ENCODE measurements around the gene APC2. TPM values are rescaled to one million over a fixed set of nuclear protein-coding genes. Genes with fewer than 3 reads are reported as not detected.

APC2 gene
- total RNA-seq, 1 donor from 2014 or later = under 0.01 TPM

GRCh38 chr19:1491849-1492170 lies 41.9 kb downstream of the APC2 start:
- Histone ChIP-seq H3K4me3 (ENCODE audit: low read depth, low read length) (peak overlapping the region; percentile 63), H3K27me3 (ENCODE audit: control insufficient read depth, insufficient read depth, low read length) (no peaks in the 10 kb centered on the region), H3K36me3 (ENCODE audit: control insufficient read depth, insufficient read depth, low read length) (no peaks in the 10 kb centered on the region)
- TF ChIP-seq, protein P1, sequence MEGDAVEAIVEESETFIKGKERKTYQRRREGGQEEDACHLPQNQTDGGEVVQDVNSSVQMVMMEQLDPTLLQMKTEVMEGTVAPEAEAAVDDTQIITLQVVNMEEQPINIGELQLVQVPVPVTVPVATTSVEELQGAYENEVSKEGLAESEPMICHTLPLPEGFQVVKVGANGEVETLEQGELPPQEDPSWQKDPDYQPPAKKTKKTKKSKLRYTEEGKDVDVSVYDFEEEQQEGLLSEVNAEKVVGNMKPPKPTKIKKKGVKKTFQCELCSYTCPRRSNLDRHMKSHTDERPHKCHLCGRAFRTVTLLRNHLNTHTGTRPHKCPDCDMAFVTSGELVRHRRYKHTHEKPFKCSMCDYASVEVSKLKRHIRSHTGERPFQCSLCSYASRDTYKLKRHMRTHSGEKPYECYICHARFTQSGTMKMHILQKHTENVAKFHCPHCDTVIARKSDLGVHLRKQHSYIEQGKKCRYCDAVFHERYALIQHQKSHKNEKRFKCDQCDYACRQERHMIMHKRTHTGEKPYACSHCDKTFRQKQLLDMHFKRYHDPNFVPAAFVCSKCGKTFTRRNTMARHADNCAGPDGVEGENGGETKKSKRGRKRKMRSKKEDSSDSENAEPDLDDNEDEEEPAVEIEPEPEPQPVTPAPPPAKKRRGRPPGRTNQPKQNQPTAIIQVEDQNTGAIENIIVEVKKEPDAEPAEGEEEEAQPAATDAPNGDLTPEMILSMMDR (IDR thresholded peaks at IDR 0.05; ENCODE audit: insufficient read depth, low read length, severe bottlenecking) = no peak
- FAIRE-seq (no peak), DNase-seq (ENCODE audit: low read depth) (no peak)

DNA sequence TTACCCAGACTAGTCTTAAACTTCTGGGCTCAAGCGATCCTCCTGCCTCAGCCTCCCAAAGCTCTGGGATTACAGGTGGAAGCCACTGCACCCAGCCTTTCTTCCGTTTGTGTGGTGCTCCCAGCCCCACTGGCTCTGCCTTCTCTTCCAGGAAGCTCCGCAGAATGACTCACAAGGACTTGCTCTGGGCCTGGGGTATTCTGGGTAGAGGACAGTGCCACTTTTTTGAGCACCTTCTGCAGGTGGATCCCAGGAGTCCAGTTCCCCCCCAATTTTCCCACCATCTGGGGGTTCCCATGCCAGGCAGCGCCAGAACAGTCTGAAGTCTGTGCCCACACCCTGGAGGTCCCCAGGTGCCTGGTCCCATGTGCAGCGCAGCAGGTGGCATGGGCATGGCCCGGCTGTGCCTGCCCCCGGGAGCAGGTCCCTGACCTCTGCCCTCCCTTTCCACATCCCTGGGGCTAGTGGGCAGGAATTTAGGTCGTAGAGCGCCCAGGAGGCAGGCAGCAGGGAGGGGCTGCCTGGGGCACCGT lies 42.6 kb downstream of the APC2 start:
- H3K36me3 ChIP-seq (ENCODE audit: control insufficient read depth, insufficient read depth, low read length) = no peaks in the 10 kb centered on the region
- DNase-seq (ENCODE audit: low read depth) = no peak
- no peak for FAIRE-seq
- TF ChIP-seq, protein P1 (IDR thresholded peaks at IDR 0.05; ENCODE audit: insufficient read depth, low read length, severe bottlenecking) = no peak
- H3K27me3 ChIP-seq (ENCODE audit: control insufficient read depth, insufficient read depth, low read length) = no peaks in the 10 kb centered on the region
- H3K4me3 ChIP-seq (ENCODE audit: low read depth, low read length) = no peak overlapping the region

GRCh38 chr19:1494115-1494815 lies 44.3 kb downstream of the APC2 start:
- TF ChIP-seq, protein P1 (IDR thresholded peaks at IDR 0.05; ENCODE audit: insufficient read depth, low read length, severe bottlenecking) = no peak
- Histone ChIP-seq H3K36me3 (ENCODE audit: control insufficient read depth, insufficient read depth, low read length) (no peaks in the 10 kb centered on the region), H3K27me3 (ENCODE audit: control insufficient read depth, insufficient read depth, low read length) (no peaks in the 10 kb centered on the region), H3K4me3 (ENCODE audit: low read depth, low read length) (no peak overlapping the region)
- FAIRE-seq (no peak), DNase-seq (ENCODE audit: low read depth) (no peak)

DNA sequence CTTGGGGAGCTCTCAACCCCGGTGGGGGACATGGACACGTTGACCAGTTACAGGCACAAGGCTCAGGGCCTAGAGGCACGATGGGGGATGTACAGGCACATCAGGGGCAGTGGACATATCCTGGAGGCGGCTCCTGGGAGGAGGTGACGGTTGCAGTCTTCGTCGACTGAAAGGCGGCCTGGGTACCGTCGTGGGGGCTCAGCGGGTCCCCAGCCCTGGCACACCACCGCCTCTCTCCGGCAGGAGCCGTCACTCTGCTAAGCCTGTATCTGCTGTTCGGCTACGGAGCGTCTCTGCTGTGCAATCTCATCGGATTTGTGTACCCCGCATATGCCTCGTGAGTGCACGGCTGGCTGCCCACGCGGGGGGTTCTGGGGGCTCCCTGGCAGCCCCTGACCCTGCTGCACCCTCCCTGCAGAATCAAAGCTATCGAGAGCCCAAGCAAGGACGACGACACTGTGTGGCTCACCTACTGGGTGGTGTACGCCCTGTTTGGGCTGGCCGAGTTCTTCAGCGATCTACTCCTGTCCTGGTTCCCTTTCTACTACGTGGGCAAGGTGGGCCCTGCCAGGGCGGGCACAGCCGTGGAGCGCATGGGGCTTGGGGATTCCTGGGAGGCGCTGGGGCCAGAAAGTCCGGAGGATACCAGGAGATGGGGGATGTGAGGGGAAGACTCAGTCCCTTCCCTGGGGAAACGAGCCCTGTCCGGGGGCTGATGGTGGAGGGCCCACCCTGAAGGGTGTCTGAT lies 45.3 kb downstream of the APC2 start:
- FAIRE-seq = no peak
- Histone ChIP-seq H3K36me3 (ENCODE audit: control insufficient read depth, insufficient read depth, low read length) (no peaks in the 10 kb centered on the region), H3K4me3 (ENCODE audit: low read depth, low read length) (no peak overlapping the region), H3K27me3 (ENCODE audit: control insufficient read depth, insufficient read depth, low read length) (no peaks in the 10 kb centered on the region)
- TF ChIP-seq, protein P1 (IDR thresholded peaks at IDR 0.05; ENCODE audit: insufficient read depth, low read length, severe bottlenecking) = no peak
- no peak for DNase-seq (ENCODE audit: low read depth)

DNA sequence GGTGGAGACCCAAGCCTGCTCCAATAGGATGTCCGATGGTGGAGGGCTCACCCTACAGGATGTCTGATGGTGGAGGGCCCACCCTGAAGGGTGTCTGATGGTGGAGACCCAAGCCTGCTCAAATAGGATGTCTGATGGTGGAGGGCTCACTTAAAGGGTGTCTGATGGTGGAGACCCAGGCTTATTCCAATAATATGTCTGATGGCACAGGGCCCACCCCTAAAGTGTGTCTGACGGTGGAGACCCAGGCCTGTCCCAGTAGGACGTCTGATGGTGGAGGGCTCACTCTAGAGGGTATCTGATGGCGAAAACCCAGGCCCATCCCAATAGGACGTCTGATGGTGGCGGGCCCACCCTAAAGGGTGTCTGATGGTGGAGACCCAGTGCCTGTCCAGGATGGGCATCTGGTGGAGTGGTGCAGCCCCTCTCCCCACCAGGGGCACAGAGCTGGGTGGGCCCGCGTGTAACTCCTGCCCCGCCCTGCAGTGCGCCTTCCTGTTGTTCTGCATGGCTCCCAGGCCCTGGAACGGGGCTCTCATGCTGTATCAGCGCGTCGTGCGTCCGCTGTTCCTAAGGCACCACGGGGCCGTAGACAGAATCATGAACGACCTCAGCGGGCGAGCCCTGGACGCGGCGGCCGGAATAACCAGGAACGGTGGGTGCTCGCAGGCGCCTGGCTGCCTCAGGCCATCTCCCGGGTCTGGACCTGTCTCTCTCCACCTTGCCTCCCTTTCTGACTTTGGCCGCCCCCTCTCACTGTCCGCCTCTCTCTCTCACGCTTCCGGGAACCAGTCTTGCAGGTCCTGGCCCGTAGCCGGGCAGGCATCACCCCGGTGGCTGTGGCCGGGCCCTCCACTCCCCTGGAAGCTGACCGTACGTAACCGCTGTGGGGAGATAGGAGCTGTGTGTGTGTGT lies 46.1 kb downstream of the APC2 start:
- TF ChIP-seq, protein P1 (IDR thresholded peaks at IDR 0.05; ENCODE audit: insufficient read depth, low read length, severe bottlenecking) = no peak
- Histone ChIP-seq H3K27me3 (ENCODE audit: control insufficient read depth, insufficient read depth, low read length) (no peaks in the 10 kb centered on the region), H3K4me3 (ENCODE audit: low read depth, low read length) (no peak overlapping the region), H3K36me3 (ENCODE audit: control insufficient read depth, insufficient read depth, low read length) (no peaks in the 10 kb centered on the region)
- FAIRE-seq = no peak
- peak; percentile 44 for DNase-seq (ENCODE audit: low read depth)

Data from bronchial epithelial cell (primary cell).